T-helper 2 cell treated with Interferon-gamma antibody and Interleukin-4, amounts not matched to agents 5 μg/mL and 100 μg/mL, for 36 hours (primary cell): ENCODE measurements around the gene PSORS1C1.
"Not testable (repeated sequence)": the region's sequence is repeated elsewhere in the genome, so short reads cannot be mapped to it uniquely, and the experiment has no call there.

ENCODE experiments used
- DNase-seq: peaks from one replicate; pipeline ENCODE4 v3.0.0; 2021; ENCODE audit warnings: low spot score
- H3K27ac Mint-ChIP-seq: one replicate; pipeline ENCODE4 v1.8.0; 2021; ENCODE audit warnings: mild to moderate bottlenecking, mixed read lengths
- H3K27me3 Mint-ChIP-seq: one replicate; pipeline ENCODE4 v1.8.0; 2021; ENCODE audit warnings: low read depth, mixed read lengths
- H3K36me3 Mint-ChIP-seq: one replicate; pipeline ENCODE4 v1.8.0; 2021; ENCODE audit warnings: low read depth, mixed read lengths
- H3K4me1 Mint-ChIP-seq: one replicate; pipeline ENCODE4 v1.8.0; 2021; ENCODE audit warnings: low read depth, mixed read lengths
- H3K4me3 Mint-ChIP-seq: one replicate; pipeline ENCODE4 v1.8.0; 2022; ENCODE audit warnings: mild to moderate bottlenecking, moderate library complexity, mixed read lengths
- H3K9me3 Mint-ChIP-seq: one replicate; pipeline ENCODE4 v1.8.0; 2021; ENCODE audit warnings: mixed read lengths

Gene PSORS1C1

GRCh38 chr6:31114541-31114878, at the start of gene PSORS1C1:
PSORS1C1 (plus strand) TSS chr6:31114800; CDS start chr6:31129633, 14,833 bp downstream.
- DNase-seq = no peak
- H3K4me3 Mint-ChIP-seq = no peak within 1 kb of the TSS
- no peaks in the 10 kb centered on the region for H3K4me1 Mint-ChIP-seq
- H3K36me3 Mint-ChIP-seq = no peaks in the 10 kb centered on the region
- peaks cover 13% of the 10 kb centered on the region for H3K27me3 Mint-ChIP-seq
- no peak within 1 kb of the TSS for H3K27ac Mint-ChIP-seq
- no peaks in the 10 kb centered on the region for H3K9me3 Mint-ChIP-seq

- no peaks in the 10 kb centered on the region for H3K9me3 Mint-ChIP-seq
- no peak for DNase-seq
- no peaks in the 10 kb centered on the region for H3K4me1 Mint-ChIP-seq
- H3K27ac Mint-ChIP-seq = no peak overlapping the region
- no peaks in the 10 kb centered on the region for H3K36me3 Mint-ChIP-seq
- peaks cover 12% of the 10 kb centered on the region for H3K27me3 Mint-ChIP-seq
- no peak overlapping the region for H3K4me3 Mint-ChIP-seq
Measured at GRCh38 chr6:31065556-31065955, 49.0 kb upstream of the PSORS1C1 start.

GRCh38 chr6:31067028-31067427, 47.6 kb upstream of the PSORS1C1 start:
- not testable (repeated sequence) for H3K4me3 Mint-ChIP-seq, H3K36me3 Mint-ChIP-seq, DNase-seq, H3K4me1 Mint-ChIP-seq, H3K9me3 Mint-ChIP-seq, H3K27ac Mint-ChIP-seq
- peaks cover 14% of the 10 kb centered on the region for H3K27me3 Mint-ChIP-seq

GRCh38 chr6:31067891-31068668, 46.5 kb upstream of the PSORS1C1 start:
- not testable (repeated sequence) for H3K27ac Mint-ChIP-seq, H3K4me3 Mint-ChIP-seq, H3K4me1 Mint-ChIP-seq, H3K36me3 Mint-ChIP-seq, DNase-seq, H3K9me3 Mint-ChIP-seq
- H3K27me3 Mint-ChIP-seq = peaks cover 10% of the 10 kb centered on the region

- no peak overlapping the region for H3K27ac Mint-ChIP-seq
- H3K4me1 Mint-ChIP-seq = no peaks in the 10 kb centered on the region
- H3K36me3 Mint-ChIP-seq = no peaks in the 10 kb centered on the region
- H3K27me3 Mint-ChIP-seq = peaks cover 8% of the 10 kb centered on the region
- DNase-seq = peak; percentile 59
- H3K4me3 Mint-ChIP-seq = no peak overlapping the region
- H3K9me3 Mint-ChIP-seq = no peaks in the 10 kb centered on the region
Measured at GRCh38 chr6:31068669-31069340, 45.8 kb upstream of the PSORS1C1 start.

GRCh38 chr6:31070711-31071197, 43.8 kb upstream of the PSORS1C1 start:
- no peak for DNase-seq
- Mint-ChIP-seq H3K4me1 (no peaks in the 10 kb centered on the region), H3K9me3 (no peaks in the 10 kb centered on the region), H3K36me3 (no peaks in the 10 kb centered on the region), H3K27ac (no peak overlapping the region), H3K4me3 (no peak overlapping the region), H3K27me3 (peaks cover 8% of the 10 kb centered on the region)

- DNase-seq = no peak
- no peak overlapping the region for H3K27ac Mint-ChIP-seq
- no peaks in the 10 kb centered on the region for H3K9me3 Mint-ChIP-seq
- H3K36me3 Mint-ChIP-seq = no peaks in the 10 kb centered on the region
- peaks cover 7% of the 10 kb centered on the region for H3K27me3 Mint-ChIP-seq
- H3K4me3 Mint-ChIP-seq = no peak overlapping the region
- peaks cover 1% of the 10 kb centered on the region for H3K4me1 Mint-ChIP-seq
Measured at GRCh38 chr6:31074401-31074800, 40.2 kb upstream of the PSORS1C1 start.

GRCh38 chr6:31075528-31075927, 39.1 kb upstream of the PSORS1C1 start:
- Mint-ChIP-seq H3K4me3 (no peak overlapping the region), H3K36me3 (no peaks in the 10 kb centered on the region), H3K27me3 (peaks cover 11% of the 10 kb centered on the region), H3K4me1 (peaks cover 6% of the 10 kb centered on the region), H3K9me3 (no peaks in the 10 kb centered on the region), H3K27ac (no peak overlapping the region)
- DNase-seq = no peak

- H3K4me1 Mint-ChIP-seq = peaks cover 6% of the 10 kb centered on the region
- H3K27ac Mint-ChIP-seq = no peak overlapping the region
- H3K27me3 Mint-ChIP-seq = peaks cover 12% of the 10 kb centered on the region
- H3K36me3 Mint-ChIP-seq = no peaks in the 10 kb centered on the region
- no peaks in the 10 kb centered on the region for H3K9me3 Mint-ChIP-seq
- DNase-seq = no peak
- no peak overlapping the region for H3K4me3 Mint-ChIP-seq
Measured at GRCh38 chr6:31076611-31077010, 38.0 kb upstream of the PSORS1C1 start.

- Mint-ChIP-seq H3K27me3 (peaks cover 18% of the 10 kb centered on the region), H3K27ac (no peak overlapping the region), H3K36me3 (no peaks in the 10 kb centered on the region), H3K4me3 (peak overlapping the region; percentile 26), H3K9me3 (no peaks in the 10 kb centered on the region), H3K4me1 (peaks cover 6% of the 10 kb centered on the region)
- peak; percentile 49 for DNase-seq
Measured at GRCh38 chr6:31079656-31080261, 34.8 kb upstream of the PSORS1C1 start.

- H3K4me1 Mint-ChIP-seq = peaks cover 8% of the 10 kb centered on the region
- no peak overlapping the region for H3K4me3 Mint-ChIP-seq
- no peaks in the 10 kb centered on the region for H3K36me3 Mint-ChIP-seq
Measured at GRCh38 chr6:31081872-31082271, 32.7 kb upstream of the PSORS1C1 start.

GRCh38 chr6:31083742-31084354, 30.8 kb upstream of the PSORS1C1 start:
- Mint-ChIP-seq H3K9me3 (no peaks in the 10 kb centered on the region), H3K27me3 (peaks cover 27% of the 10 kb centered on the region), H3K27ac (no peak overlapping the region), H3K4me1 (peaks cover 15% of the 10 kb centered on the region), H3K36me3 (no peaks in the 10 kb centered on the region), H3K4me3 (no peak overlapping the region)
- peak; percentile 17 for DNase-seq

More at GRCh38 chr6:31081872-31082271, 32.7 kb upstream of the PSORS1C1 start:
- peaks cover 28% of the 10 kb centered on the region for H3K27me3 Mint-ChIP-seq
- no peak overlapping the region for H3K27ac Mint-ChIP-seq
- no peaks in the 10 kb centered on the region for H3K9me3 Mint-ChIP-seq
- DNase-seq = no peak

GRCh38 chr6:31086788-31087440, 27.7 kb upstream of the PSORS1C1 start:
- Mint-ChIP-seq H3K27me3 (peaks cover 21% of the 10 kb centered on the region), H3K27ac (no peak overlapping the region), H3K36me3 (no peaks in the 10 kb centered on the region), H3K4me3 (no peak overlapping the region), H3K4me1 (peaks cover 9% of the 10 kb centered on the region), H3K9me3 (no peaks in the 10 kb centered on the region)
- DNase-seq = no peak
